Measurements from ENCODE around the gene PNN.
"Not testable (repeated sequence)": the region's sequence is repeated elsewhere in the genome, so short reads cannot be mapped to it uniquely, and the experiment has no call there.

Gene PNN

DNA sequence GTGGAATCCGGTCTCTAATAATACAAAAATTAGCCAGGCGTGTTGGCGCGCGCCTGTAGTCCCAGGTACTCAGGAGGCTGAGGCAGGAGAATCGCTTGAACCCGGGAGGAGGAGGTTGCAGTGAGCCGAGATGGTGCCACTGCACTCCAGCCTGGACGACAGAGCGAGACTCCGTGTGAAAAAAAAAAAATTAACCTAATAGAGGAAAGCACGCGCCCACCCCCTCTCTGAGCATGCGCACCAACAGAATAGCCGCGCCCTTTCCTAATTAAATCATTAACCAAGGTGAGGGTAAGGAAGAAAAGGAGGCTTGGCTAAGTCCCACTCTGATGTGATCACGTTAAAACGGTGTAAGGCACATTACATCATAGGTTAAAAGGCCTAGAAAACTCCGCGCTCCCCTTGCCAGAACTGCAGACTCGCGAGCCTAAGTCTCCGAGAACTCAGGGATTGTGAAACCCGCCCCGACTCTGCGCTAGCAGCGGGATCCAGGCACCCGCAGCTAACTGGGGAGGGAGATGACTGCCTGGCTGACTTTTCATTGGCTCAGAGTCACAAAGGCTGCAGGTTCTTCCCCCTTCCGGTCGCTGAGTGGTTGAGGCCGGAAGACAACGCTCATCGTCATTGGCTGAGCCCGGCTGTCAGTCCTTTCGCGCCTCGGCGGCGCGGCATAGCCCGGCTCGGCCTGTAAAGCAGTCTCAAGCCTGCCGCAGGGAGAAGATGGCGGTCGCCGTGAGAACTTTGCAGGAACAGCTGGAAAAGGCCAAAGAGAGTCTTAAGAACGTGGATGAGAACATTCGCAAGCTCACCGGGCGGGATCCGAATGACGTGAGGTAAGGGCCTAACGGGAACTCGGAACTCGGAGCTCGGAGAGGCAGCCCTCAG, at the start of gene PNN:
PNN (plus strand) TSS at position 695 of the 885 bp plus-strand sequence; CDS start at position 721, 26 bp downstream.
- peak; percentile 97 for DNase-seq

- not testable (repeated sequence) for DNase-seq
These were observed 37.2 kb upstream of the PNN start for GRCh38 chr14:39137835-39138234.

- no peak for DNase-seq
These were observed 36.6 kb upstream of the PNN start for GRCh38 chr14:39138440-39138839.

GRCh38 chr14:39140170-39140569, 34.9 kb upstream of the PNN start:
- no peak for DNase-seq

GRCh38 chr14:39141623-39142022, 33.4 kb upstream of the PNN start:
- not testable (repeated sequence) for DNase-seq

DNA sequence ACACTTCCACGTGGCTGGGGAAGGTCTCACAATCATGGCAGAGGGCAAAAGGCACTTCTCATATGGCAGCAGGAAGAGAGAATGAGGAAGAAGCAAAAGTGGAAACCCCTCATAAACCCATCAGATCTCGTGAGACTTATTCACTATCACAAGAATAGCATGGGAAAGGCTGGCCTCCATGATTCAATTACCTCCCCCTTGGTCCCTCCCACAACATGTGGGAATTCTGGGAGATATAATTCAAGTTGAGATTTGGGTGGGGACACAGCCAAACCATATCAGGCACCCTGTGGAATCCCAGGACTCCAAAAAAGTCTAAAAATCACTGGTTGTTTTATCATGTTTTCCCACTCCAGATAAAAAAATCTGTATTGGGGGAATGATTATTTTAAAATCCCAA, 31.8 kb upstream of the PNN start:
- not testable (repeated sequence) for DNase-seq

DNA sequence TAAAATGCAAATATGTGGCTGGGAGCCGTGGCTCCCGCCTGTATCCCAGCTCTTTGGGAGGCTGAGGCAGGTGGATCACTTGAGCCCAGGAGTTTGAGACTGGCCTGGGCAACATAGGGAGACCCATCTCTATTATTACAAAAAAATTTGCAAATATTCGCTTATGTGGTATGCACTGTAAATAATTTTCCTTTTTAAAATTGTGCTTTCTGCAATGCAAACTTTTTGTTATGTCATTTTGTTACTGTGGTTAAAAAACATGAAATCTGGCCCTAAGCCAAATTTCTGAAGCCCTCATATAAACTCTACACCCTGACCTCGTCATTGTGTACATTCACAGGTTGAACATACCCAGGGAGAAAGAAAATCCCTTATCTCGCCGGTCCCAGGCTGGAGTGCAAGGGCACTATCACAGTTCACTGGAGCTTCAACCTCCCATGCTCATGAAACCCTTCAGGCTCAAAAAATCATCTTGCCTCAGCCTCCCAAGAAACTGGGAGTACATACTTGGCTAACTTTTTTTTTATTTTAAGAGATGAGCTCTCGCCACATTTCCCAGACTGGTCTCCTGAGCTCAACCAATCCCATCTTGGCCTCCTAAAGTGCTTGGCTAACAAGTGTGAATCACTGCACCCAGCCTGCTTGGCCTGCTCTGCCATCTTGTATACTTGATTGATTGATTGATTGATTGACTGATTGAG, 29.6 kb upstream of the PNN start:
- no peak for DNase-seq

GRCh38 chr14:39154594-39155189, 20.4 kb upstream of the PNN start:
- DNase-seq, result no peak

GRCh38 chr14:39157491-39157890, 17.6 kb upstream of the PNN start:
- no peak for DNase-seq

GRCh38 chr14:39158222-39158858, 16.7 kb upstream of the PNN start:
- no peak for DNase-seq

GRCh38 chr14:39160494-39160893, 14.6 kb upstream of the PNN start:
- no peak for DNase-seq

DNA sequence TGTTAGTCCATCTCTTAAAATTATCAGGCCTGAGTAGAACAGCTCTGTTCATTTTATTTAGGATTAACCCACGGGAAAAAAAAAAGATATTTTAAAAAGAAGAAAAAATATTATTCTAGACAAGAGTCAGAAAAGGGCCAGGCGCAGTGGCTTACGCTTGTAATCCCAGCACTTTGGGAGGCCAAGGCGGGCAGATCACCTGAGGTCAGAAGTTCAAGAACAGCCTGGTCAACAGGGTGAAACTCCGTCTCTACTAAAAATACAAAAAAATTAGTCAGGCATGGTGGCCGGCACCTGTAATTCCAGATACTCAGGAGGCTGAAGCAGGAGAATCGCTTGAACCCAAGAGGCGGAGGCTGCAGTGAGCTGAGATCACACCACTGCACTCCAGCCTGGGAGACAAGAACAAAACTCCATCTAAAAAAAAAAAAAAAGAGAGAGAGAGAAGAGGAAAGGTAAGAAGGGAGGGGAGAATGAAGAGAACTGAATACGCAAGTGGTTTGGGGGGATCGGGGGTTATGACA, 7.2 kb upstream of the PNN start:
- DNase-seq, result not testable (repeated sequence)

GRCh38 chr14:39168591-39168990, 6.5 kb upstream of the PNN start:
- no peak for DNase-seq

DNA sequence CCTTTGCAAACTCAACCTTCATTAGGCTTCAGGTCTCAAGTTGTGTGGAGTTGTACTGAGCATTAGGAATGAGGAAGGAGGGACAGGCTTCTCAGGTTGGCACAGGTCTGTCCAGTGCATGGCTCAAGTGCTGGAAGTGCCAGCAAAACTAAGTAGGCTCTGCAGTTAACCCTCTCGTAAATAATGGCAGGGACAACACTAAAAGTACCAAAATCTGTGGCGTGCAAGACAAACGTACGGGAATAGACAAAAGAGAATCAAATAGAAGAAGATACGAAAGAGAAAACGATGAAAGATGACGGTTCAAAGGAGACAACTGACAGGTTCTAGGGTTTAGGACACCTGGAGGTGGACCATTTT, 5.5 kb upstream of the PNN start:
- DNase-seq, result no peak

- DNase-seq, result no peak
These were observed 1.9 kb upstream of the PNN start for GRCh38 chr14:39173198-39173597.

- no peak for DNase-seq
These were observed 600 bp downstream of the PNN start for GRCh38 chr14:39175445-39176262.

DNA sequence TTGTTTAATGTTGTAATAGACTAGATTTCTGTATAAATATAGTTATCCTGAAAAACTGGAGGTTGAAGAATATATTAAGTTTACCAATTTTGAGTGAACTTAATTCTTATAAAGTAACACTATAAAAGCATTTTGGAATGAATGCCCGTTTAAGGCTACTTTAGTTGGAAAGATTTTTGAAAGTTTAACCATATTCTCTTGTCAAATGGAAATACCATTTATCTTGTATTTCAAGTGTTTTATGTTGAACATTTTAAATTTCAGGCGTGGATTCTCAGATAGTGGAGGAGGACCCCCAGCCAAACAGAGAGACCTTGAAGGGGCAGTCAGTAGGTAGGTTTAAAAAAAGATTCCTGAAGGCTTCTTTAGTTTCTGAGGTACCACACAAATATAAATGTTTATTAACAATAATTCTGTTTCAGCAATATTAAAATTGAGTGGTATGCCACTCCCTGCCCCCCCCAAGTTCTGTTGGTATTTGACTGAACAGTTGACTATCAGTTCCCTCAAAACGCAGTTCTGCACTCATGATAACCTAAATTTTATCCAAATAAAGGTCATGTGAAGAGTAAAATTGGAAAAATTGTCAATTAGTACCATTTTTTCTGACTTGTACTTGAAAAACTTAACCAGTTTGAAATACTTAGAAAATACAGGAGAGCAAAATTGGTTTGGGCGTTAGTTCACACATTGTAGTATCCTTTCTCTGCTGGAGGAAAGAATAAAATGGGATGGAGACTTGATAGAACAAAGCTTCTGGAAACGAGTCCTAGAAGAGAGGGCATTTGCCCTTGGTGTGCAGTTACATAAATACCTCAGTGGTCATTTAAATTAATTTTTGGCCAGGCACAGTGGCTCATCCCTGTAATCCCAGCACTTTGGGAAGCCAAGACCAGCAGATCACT, 1.5 kb downstream of the PNN start:
- DNase-seq, result no peak

GRCh38 chr14:39177168-39177545, 2.1 kb downstream of the PNN start:
- no peak for DNase-seq

GRCh38 chr14:39179042-39179441, 4.0 kb downstream of the PNN start:
- no peak for DNase-seq

DNA sequence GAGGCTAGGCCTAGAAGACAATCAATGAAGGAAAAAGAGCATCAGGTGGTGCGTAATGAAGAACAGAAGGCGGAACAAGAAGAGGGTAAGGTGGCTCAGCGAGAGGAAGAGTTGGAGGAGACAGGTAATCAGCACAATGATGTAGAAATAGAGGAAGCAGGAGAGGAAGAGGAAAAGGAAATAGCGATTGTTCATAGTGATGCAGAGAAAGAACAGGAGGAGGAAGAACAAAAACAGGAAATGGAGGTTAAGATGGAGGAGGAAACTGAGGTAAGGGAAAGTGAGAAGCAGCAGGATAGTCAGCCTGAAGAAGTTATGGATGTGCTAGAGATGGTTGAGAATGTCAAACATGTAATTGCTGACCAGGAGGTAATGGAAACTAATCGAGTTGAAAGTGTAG, 5.5 kb downstream of the PNN start:
- no peak for DNase-seq
